Cardiac septum (tissue), 1 donor: ENCODE measurements around the gene CDK5RAP3. TPM values are rescaled to one million over a fixed set of nuclear protein-coding genes. Genes with fewer than 3 reads are reported as not detected.

Experiments
- total RNA-seq: library from RNA; stranded (reverse); fragmentation: NEBNext Ultra II Directional; extraction: Animal tissue kit (Norgen Biotek cat#: 25700); gene quantifications from one replicate; pipeline ENCODE4 v1.2.1, GENCODE V29; 2021
- donor health status: DM: no; HTN: no; CAD: no.

Gene CDK5RAP3
- total RNA-seq, 1 donor from 2014 or later = 58.2 TPM

Other genes with a start within 250 kb of the CDK5RAP3 start
- 0.30 TPM for gene TBX21, start 237.9 kb upstream of the CDK5RAP3 start, total RNA-seq
- 8.7 TPM for gene OSBPL7, start 149.3 kb upstream of the CDK5RAP3 start, total RNA-seq
- gene MRPL10, start 139.6 kb upstream of the CDK5RAP3 start, total RNA-seq = 55.5 TPM
- gene LRRC46, start 139.4 kb upstream of the CDK5RAP3 start, total RNA-seq = 0.27 TPM
- gene SCRN2, start 129.8 kb upstream of the CDK5RAP3 start, total RNA-seq = 32.1 TPM
- gene SP6, start 120.0 kb upstream of the CDK5RAP3 start, total RNA-seq = 0.08 TPM
- 16.3 TPM for gene SP2, start 74.9 kb upstream of the CDK5RAP3 start, total RNA-seq
- gene PNPO, start 29.5 kb upstream of the CDK5RAP3 start, total RNA-seq = 21.3 TPM
- gene PRR15L, start 13.2 kb upstream of the CDK5RAP3 start, total RNA-seq = not detected
- gene COPZ2, start 66.7 kb downstream of the CDK5RAP3 start, total RNA-seq = 78.6 TPM
- gene NFE2L1, start 77.2 kb downstream of the CDK5RAP3 start, total RNA-seq = 604 TPM
- 31.2 TPM for gene CBX1, start 130.4 kb downstream of the CDK5RAP3 start, total RNA-seq
- gene SNX11, start 136.7 kb downstream of the CDK5RAP3 start, total RNA-seq = 11.4 TPM